Activated CD4-positive, alpha-beta T cell treated with anti-CD3 and anti-CD28 coated beads, Interleukin-2, amount 50 U/mL, for 4 hours (primary cell): Measurements from ENCODE around the gene KCTD16.

ENCODE experiments used
- DNase-seq, 2 experiments: peaks; one replicate each; pipeline ENCODE4 v3.0.0-alpha.2; 2020

Gene KCTD16

DNA sequence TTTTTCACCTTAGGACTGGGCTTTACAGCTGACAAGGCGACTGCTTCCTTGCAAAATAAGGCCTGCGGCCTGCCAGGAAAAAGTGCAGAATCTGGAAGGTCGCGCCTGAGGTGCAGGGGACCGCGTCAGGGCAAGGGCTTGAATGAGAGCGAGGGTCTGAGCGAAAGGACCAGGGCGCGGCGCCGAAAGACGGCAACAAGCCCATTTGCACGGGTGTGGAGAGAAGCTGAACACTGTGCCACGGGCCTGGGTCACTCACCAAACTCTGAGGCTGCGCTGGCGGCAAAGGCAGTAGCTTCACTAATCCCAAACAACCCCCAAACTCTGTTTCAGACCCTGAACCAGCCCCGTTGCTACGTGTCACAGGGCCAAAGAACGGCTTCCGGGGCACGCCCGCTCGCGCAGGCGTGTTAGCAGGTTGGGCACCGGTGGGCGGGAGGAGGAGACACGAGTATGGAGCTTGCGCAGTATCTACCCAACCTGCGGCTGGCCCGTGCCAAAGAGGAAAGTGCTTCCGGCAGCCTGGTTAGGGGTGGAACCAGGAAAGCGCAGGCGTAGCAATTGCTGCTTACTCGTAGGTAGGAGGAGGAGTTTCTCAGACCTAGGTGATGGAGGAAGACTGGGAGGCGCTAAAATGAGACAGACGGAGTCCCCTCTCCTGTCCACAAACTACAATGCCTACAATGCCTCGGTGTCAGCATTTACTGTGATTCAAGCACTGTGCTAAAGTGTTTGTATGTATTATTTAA, at the start of gene KCTD16, which contains the start of gene YIPF5:
TSS of gene KCTD16 (plus strand) at position 598 of the 749 bp plus-strand sequence.
TSS of gene YIPF5 (minus strand) at position 384 of the 749 bp plus-strand sequence. CDS start 704 bp downstream, outside the sequence.
- peak; percentile 96 to 97 for DNase-seq

DNA sequence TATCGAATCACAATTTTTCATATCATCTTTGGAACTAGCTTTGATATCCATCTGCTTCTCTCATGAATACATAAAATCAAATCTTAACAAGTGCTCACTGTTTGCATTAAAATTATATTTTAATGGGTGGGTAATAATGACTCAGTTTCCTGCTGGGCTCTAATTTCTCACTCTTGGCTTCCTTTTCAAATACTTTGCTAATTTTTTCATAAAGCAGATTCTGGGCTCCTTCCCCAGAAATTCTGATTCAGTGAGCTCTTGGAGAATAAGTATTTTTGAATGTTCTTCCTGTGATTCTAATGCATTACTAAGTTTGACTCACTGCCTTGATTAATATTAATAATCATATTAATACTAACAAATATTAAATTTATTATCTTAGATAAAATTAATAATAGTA, 49.1 kb upstream of the KCTD16 start:
- no peak for DNase-seq

DNA sequence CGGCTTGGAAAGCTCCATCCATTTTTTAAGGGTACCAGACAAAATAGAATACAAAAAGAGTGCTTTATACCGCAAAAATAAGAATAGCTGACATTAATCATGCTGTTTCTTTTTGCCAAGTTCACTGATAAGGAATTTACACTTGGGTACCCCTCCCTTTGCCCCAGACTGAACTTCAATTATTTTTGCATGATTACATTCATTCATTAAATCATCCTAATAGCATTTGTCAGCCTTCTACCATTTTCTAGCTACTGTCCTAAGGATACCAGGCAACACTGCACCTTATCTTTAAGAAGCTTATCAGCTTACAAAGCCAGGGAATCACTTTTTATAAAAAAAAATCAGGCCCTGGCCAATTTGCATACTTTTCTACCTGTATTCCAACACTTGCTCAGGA, 48.6 kb upstream of the KCTD16 start:
- DNase-seq, result no peak

DNA sequence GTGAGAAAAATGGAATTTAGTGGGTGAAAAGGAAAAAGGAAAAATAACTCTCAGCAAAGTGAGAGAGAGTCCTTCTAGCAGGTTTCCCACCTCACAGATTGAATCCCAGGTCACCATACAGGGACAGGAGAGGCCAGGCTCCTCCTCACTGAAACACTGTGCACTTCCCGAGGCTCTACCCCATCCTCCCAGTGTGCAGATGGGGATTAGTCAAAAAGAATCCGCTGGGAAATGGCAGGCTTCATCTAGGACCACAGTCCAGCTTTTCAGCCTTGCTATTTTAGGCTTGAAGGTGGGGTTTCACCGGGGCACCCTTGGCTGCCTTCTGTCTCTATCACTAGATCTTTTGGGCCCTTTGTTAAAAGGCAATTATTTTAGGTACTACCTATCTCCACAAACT, 48.0 kb upstream of the KCTD16 start:
- DNase-seq, result no peak

DNA sequence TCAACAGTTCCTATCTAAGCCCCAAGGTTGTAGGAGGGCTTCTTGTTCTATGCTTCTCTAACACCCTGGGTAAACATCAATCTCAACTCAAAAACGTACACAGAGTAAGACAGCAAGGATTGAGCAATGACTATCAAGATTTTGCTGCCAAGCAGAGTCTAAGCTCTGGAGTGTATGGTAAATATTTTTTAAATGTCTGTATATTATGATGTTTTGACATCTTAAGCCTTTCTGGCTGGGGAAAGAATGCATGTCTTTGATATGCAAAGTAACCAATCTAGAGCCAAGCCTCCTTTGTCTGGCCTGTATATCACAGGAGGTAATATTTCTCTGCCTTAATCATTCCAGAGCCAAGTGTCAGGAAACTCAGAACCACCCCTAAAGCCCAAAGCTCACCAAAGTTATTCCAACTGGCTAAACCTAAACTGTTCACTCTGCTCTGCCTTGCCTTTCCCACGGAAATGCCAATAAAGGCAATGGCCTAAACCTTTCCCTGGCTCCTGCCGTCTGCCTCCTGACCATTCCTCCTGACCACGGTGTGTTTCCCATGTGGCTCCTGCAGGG, 45.4 kb upstream of the KCTD16 start:
- DNase-seq, result no peak

DNA sequence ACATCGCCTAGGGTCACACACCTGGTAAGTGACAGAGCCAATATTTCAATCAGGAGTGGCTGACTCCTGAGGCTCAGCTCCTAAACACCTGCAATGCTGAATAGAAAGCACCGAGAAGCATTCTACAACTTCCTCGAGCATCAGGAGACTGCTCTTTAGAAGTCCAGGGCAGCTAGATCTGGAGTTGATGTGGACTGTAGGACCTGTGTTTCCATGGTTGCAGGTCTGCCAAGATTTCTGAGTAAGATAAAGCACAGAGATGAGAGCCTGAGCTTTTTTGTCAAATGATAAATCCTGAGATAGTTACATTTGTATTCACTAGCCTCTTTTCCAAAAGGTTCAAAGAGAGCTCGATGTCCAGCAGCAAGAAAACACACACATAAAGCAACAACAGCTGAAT, 44.0 kb upstream of the KCTD16 start:
- DNase-seq, result no peak

DNA sequence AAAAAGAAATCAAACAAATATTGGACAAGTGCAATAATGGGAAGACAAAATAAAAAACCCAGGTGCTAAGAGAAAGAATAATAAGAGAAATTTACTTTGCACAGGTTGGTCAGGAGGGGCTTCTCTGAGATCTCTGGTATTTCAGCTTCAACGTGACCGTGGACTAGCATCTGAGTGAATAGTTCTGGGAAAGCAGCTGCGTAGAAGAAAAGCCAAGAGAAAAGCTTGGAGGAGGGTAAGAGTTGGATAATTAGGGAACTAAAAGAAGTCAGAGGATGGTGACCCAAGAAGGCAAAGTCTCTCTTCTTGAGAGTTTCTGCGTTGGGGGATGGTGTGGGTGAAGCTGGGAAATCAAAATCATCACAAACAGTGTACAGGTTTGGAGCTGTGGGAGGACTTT, 41.8 kb upstream of the KCTD16 start:
- DNase-seq, result no peak

DNA sequence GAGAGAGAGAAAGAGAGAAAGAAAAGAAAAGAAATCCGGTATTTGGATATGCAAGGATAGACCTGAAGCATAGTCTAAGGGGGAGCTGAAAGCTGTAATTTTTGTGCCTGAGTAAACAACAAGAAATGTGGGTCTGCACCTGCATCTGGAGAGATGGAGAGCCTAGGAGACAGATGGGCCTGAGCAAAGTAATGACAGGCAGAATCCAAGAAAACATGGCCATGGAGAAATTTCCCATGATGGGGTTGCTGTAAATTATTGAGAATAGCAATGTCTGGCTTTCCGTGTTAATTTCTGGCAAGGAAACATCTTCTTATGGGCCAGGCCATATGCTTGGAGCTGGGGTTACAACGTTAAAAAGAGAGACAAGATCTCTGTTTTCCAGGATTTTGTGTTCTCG, 40.4 kb upstream of the KCTD16 start:
- DNase-seq, result no peak

DNA sequence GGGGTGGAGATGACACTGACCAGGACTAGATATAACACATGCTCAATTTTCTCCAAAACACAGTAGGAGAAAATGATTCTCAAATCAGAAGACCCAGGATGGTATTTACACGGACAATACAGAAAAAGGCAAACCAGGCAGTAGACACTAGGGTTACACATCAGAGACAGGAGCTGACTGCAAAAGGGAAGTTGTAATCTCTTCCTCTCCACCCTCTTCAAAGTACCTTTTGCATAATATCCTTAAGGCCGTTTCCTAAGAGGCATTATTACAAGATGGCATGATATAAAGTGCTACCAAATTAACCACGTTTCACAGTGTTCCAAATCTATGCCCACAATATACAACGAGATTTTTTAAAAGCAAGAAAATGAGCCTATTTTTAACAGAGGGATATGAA, 39.4 kb upstream of the KCTD16 start:
- no peak for DNase-seq

DNA sequence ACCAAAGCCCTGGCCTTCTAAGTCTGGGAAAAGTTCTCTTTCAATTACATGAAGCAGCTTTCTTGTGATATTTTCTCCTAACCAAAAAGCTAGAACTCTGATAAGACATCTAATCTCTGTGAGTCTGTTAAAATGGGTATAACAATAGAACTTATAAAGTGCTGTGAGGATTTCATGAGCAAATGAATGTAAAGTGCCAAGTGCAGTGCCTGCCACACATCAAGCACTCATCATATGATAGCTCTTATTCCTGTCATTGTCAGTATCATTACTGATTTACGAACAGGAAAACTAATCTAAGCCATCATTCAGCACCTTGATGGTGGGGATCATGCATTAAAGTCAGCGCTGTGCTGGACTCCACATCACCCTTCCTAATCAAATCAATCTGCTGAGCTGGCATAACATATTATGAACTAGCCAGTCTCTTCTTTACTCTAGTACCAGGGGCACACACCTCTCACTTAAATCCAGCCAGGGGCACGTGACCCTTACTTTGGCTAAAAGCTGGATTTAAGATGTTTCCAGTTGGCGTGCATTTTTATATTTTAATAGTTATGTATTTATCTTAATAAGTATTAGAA, 37.5 kb upstream of the KCTD16 start:
- no peak for DNase-seq

DNA sequence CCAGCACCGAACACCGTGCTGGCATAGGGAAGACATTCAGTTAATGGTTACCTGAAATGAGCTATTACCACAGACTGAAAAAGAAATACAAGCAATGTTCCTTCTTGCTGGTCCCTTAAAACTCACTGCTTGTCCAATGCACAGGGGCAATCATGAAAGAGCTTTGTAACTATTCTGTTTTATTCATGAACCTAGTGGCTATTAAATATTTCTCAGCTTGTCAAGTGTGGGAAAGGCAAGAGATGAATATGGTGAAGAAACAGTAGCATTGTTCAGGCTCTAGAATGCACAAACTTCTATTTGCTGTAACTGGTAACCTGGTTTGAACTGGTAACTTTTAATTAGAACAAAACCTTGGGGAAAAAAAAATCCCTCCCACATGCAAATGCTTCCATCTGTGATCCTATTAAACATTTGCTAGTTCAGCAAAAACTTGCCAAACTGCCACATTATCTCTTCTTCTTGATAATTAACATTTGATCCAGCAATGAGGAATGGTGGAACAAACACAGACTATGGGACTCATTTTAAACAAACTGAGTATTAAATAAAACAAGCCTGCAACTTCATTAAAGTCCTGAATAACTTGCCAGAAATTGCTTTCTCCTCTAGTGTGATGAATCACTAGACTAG, 36.4 kb upstream of the KCTD16 start:
- DNase-seq, result no peak

DNA sequence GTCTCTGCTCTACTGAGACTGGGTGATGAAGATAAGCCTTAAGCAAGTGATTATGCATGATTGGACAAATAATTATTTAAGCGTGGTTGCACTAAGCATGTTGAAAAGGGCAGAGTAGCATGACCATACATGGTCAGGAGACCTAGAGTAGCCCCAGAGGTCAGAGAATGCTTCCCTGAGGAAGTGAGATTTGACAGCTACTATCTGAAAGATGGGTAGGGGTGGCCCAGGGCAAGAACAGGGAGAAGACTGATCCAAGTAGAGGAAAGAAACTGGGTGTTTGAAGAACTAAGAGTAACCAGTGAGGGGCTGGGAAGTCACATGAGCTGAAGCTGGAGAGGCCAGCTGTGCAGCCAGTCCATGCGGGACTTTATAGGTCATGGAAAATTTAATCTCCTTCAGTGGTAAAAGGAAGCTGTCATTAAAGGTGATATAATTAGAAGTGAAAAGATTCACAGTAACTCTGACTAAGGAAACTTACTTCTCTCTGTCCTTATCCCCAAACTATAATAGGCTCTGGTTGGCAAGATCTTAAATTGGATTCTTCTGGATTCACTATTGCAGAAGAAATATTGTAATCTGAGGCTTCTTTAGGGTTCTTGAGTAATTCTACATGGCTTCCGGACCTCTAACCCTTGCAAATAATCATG, 35.4 kb upstream of the KCTD16 start:
- DNase-seq, result no peak

DNA sequence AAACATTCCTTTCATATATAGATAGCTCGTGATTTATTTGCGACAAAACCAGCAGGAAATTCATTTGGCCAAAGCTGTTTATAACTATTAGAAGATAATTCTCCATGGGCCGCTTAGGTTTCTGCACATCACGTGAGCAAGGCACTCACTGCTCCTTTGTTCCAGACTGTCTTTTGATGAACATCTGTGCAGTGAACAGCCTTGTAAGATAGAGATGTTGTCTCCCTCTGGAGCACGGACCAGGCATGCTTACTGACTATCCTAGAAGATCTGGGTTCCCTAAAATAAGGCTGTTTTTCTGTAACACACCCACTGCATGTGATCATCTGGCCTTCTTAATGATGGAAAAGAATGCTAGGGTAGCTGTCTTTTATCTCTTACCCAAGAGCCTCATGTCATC, 31.1 kb upstream of the KCTD16 start:
- DNase-seq, result no peak

DNA sequence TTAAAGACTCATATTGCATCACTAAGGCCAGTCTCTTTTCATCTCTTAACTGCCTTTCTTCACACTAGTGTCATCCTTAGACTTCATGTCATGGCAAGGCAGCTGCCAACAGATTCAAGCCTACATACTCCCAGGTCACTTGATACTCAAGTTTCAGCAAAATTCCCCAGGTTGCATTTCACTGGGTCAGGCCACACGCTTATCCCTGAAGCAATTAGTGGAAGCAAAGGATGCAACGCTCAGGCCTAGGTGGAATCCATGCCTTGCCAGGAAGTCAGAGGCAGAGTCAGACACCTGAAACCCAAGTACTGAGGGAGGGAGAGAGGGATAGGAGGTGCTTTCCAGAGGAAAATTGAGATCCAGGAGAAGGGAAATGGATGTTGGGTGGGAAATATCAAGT, 29.1 kb upstream of the KCTD16 start:
- no peak for DNase-seq

DNA sequence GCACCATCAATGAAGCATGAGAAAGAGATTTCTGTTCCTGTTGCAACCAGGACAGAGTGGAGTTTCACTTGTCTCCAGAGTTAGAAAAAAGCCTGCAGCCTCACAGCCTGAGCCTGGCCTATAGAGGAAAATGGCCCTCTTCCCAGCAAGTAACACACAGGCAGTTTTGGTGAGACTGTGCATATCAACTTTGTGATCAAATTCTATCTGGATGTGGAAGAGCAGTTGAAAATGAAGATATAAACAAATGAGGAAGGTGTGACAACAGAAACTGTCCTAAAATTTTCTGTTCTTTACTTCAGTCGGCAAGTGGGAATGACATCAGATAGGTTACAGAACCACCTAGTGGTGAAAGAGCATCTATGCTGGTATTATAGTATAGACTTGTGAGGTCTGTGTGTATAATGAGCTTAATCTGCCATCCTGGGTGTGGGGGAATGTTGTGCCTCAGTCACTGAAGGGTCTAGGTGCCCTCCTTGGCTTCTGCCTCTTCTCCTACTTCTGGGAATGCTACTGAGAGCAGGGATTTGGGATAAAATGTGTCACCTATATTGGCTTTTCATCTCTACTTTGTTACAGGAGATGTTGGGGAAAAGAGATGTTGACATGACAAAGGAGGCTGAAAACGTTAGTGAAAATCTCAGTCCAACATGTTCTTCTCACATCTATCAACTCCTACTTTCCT, 28.4 kb upstream of the KCTD16 start:
- no peak for DNase-seq

DNA sequence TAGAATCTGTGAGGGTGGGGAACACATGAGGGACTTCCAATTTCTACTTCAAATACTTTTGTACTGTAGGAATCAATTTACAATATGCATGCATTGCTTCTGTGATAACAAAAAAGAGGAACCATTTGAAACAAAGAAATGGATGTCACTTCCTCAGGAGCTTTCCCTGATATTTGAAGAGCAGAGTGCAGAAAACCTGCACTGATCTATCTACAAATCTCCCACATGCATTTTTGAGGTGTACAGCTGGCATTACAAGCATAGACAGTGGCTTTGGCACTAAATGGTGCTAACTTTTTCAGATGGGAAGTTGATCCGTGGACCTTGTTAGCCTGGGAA, 27.9 kb upstream of the KCTD16 start:
- DNase-seq, result no peak

DNA sequence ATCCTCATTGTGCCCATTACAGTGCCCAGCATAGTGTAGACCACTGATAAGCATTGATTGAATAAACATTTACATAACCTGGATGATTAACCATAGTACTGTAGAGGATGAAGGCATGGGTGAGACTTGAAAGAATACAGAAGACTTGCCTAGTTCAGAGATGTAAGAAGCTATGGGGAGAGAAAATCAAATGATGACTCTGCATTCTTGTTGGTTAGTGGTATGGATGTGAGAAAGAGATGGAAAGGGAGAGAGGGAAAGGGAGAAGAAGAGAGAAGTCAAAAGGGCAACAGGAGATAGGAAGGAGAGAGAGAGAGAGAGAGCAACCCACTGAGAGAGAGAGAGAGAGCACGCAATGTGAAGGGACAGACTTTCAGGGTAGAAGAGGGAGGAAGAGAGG, 27.0 kb upstream of the KCTD16 start:
- no peak for DNase-seq

DNA sequence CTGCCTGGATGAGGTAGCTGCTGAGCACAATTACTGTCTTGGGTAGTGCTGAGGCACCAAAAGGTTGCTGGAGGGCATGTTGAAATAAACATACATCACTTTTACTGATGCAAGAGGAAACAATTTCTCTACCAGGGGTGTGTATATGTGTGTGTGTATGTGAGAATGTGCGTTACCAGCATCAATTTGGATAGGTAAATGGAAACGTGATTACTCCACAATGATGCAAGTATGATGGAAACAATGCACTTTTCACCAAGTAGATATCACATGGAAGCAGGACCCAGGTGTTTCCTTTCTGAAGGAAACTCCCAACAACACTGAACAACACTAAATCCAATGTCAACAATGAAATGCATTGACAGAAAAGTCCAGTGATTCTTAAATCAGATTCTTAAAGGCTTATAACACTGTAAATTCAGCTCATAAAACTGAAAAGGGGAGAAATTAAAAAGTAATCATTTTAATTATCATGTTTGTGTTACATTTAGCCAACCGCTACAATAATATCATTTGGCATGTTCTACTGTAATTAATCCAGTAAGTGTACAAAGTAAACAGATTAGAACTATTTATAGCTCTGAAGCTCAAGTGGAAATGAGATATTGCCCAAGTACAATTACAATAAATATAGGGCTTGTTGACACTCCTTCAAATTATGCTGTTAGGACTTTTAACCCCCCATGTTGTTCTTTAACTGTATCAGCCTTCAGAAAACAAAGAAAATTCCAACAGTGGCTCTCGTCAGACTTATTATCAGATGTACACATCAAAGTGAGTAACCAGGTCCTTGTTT, 25.5 kb upstream of the KCTD16 start:
- DNase-seq, result no peak

DNA sequence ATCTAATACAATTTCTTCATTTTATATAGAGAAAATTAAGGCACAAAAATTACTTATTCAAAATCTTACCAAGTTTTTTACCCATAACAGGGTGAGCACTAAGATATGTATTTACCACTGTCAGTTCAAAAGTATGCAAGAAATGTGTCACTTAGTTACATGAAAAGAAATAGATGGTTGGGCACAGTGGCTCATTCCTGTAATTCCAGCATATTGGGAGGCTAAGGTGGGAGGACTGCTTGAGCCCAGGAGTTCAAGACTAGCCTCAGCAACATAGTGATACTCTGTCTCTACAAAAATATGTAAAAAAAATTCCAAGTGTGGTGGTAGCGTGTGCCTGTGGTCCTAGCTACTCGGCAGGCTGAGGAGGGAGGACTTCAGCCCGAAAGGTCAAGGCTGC, 19.6 kb upstream of the KCTD16 start:
- DNase-seq, result no peak

DNA sequence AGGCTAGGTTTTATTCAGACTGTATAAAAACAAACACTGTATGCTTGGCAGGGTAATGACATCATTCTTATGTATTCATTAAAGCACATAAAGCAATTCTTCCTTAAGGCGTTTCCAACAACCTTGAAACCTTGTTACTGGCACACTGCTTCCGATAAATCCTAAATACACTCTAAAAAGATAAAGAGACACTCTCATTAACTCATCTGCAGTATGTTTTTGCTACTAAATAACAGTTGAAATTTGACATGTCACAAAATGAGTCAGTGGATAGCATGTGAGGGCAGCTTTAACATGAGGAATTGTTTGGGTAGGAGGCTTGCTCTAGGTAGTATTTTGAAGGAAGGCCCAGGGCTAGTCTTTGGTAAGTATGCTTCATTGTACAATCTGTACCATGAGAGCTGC, 13.9 kb upstream of the KCTD16 start:
- no peak for DNase-seq

DNA sequence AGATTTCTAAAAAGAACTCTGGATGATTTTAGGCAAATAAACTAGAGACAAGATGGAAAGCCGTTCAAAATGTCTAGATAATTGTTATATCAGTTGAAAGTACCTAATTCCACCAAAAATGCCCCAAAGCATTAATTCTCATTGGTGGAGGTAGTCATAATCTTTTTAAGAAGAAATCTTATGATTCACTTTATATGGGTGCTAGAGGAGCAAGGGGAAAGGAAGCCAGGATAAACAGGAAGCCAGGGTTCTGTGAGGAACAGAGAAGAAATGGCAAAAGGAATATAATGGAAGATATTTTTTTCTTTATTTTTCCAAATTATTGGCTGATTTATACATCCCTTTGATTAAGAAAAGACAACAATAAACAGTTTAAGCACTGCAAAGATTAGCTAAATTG, 8.0 kb upstream of the KCTD16 start:
- DNase-seq, result no peak

DNA sequence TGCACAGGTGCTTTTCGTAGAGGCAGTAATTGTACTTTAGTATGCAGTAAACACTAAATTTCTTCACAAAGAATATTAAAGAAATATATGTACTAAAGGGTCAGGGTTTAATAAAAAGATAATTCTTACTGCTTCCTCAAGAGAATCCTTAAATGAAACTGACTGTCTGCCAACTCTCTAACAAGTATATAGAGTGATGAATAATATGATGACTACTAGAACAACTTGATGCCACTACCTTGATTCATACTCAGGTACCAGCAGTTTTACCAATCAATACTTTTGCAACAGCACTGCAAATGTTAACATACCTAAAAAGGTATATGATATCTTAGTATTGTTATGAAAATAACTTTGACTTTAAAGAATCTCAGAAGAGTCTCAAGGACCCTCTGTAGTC, 4.0 kb upstream of the KCTD16 start:
- no peak for DNase-seq
